ENCODE measurements around the gene BHMT. TPM values are rescaled to one million over a fixed set of nuclear protein-coding genes. Genes with fewer than 3 reads are reported as not detected.
"Not testable (repeated sequence)": the region's sequence is repeated elsewhere in the genome, so short reads cannot be mapped to it uniquely, and the experiment has no call there.

Gene BHMT
- total and polyA plus RNA-seq, 2 experiments from 2014 or later: 10.2 to 22.1 TPM

GRCh38 chr5:79173626-79174025, 62.0 kb downstream of the BHMT start:
- H3K9me3 ChIP-seq (ENCODE audit: low read depth): no peaks in the 10 kb centered on the region
- peak; percentile 46 for DNase-seq (ENCODE audit: low spot score)
- H3K9me2 ChIP-seq (replicated peaks; ENCODE audit: insufficient read depth): no peaks in the 10 kb centered on the region
- peaks cover 5% of the 10 kb centered on the region for H3K4me1 ChIP-seq (ENCODE audit: insufficient read depth)
- H2AFZ ChIP-seq: no peak overlapping the region
- 68% methylated on average over 6 of the region's 6 CpGs for WGBS (ENCODE audit: low lambda C conversion rate, missing lambda C conversion rate)
- no peaks in the 10 kb centered on the region for H4K20me1 ChIP-seq (ENCODE audit: insufficient read depth, poor library complexity, severe bottlenecking)
- peak overlapping the region; percentile 79 for H3K27ac ChIP-seq
- no peak overlapping the region for H3K4me2 ChIP-seq
- no peaks in the 10 kb centered on the region for H3K36me3 ChIP-seq (replicated peaks; ENCODE audit: insufficient read depth, low read depth)
- no peaks in the 10 kb centered on the region for H3K79me2 ChIP-seq
- TF ChIP-seq CTCF (IDR thresholded peaks at IDR 0.05; ENCODE audit: poor library complexity) (no peak), EZH2 (IDR thresholded peaks at IDR 0.05; ENCODE audit: borderline replicate concordance) (no peak), EZH2phosphoT487 (IDR thresholded peaks at IDR 0.05; ENCODE audit: low read depth, severe bottlenecking, unreplicated experiment) (no peak)
- H3K27me3 ChIP-seq: no peaks in the 10 kb centered on the region
- no peak overlapping the region for H3K4me3 ChIP-seq

GRCh38 chr5:79180449-79180848, 68.8 kb downstream of the BHMT start:
- H3K9me3 ChIP-seq (ENCODE audit: low read depth); H3K4me1 ChIP-seq (ENCODE audit: insufficient read depth); H2AFZ ChIP-seq; H3K4me2 ChIP-seq; H3K79me2 ChIP-seq; H4K20me1 ChIP-seq (ENCODE audit: insufficient read depth, poor library complexity, severe bottlenecking); H3K36me3 ChIP-seq (replicated peaks; ENCODE audit: insufficient read depth, low read depth); H3K27ac ChIP-seq; H3K9me2 ChIP-seq (replicated peaks; ENCODE audit: insufficient read depth); H3K4me3 ChIP-seq; DNase-seq (ENCODE audit: low spot score); H3K27me3 ChIP-seq: not testable (repeated sequence)
- WGBS (ENCODE audit: low lambda C conversion rate, missing lambda C conversion rate): 93% methylated on average over 3 of the region's 4 CpGs

GRCh38 chr5:79181419-79182022, 69.9 kb downstream of the BHMT start:
- no peaks in the 10 kb centered on the region for H3K9me2 ChIP-seq (replicated peaks; ENCODE audit: insufficient read depth)
- H3K27me3 ChIP-seq: no peaks in the 10 kb centered on the region
- H4K20me1 ChIP-seq (ENCODE audit: insufficient read depth, poor library complexity, severe bottlenecking): no peaks in the 10 kb centered on the region
- no peak overlapping the region for H3K4me2 ChIP-seq
- H3K9me3 ChIP-seq (ENCODE audit: low read depth): no peaks in the 10 kb centered on the region
- H3K4me1 ChIP-seq (ENCODE audit: insufficient read depth): no peaks in the 10 kb centered on the region
- TF ChIP-seq CTCF (IDR thresholded peaks at IDR 0.05; ENCODE audit: poor library complexity) (no peak), EZH2phosphoT487 (IDR thresholded peaks at IDR 0.05; ENCODE audit: low read depth, severe bottlenecking, unreplicated experiment) (no peak), EZH2 (IDR thresholded peaks at IDR 0.05; ENCODE audit: borderline replicate concordance) (no peak)
- H3K4me3 ChIP-seq: no peak overlapping the region
- H3K27ac ChIP-seq: no peak overlapping the region
- no peaks in the 10 kb centered on the region for H3K36me3 ChIP-seq (replicated peaks; ENCODE audit: insufficient read depth, low read depth)
- no peak for DNase-seq (ENCODE audit: low spot score)
- H2AFZ ChIP-seq: no peak overlapping the region
- WGBS (ENCODE audit: low lambda C conversion rate, missing lambda C conversion rate): 71% methylated on average over 1 of the region's 1 CpG
- H3K79me2 ChIP-seq: no peaks in the 10 kb centered on the region

Small RNAs within 50 kb of the gene (small RNA-seq; reads per million reads assigned to genes)
- gene RNY3P1: not detected

Other genes starting within 250 kb of the BHMT start
- gene ARSB, start 126.5 kb upstream of the BHMT start, total RNA-seq: 19.3 and 19.8 TPM in 2 replicates
- gene ARSB, start 126.5 kb upstream of the BHMT start, polyA plus RNA-seq: 10.2 and 13.5 TPM in 2 replicates
- gene DMGDH, start 42.1 kb upstream of the BHMT start, total RNA-seq: 0.16 and 0.87 TPM in 2 replicates
- gene DMGDH, start 42.1 kb upstream of the BHMT start, polyA plus RNA-seq: 0.87 and 1.0 TPM in 2 replicates
- not detected in 2 replicates for gene BHMT2, start 42.0 kb upstream of the BHMT start, total RNA-seq
- gene BHMT2, start 42.0 kb upstream of the BHMT start, polyA plus RNA-seq: not detected in 2 replicates
- gene JMY, start 124.3 kb downstream of the BHMT start, total RNA-seq: 9.3 and 11.7 TPM in 2 replicates
- 2.0 and 3.3 TPM in 2 replicates for gene JMY, start 124.3 kb downstream of the BHMT start, polyA plus RNA-seq

Data from hepatocyte (in vitro differentiated cells).